ENCODE data around the gene WDR83.

WDR83 gene

GRCh38 chr19:12720296-12720695 is 53.7 kb downstream of the WDR83 start:
- TF ChIP-seq CTCF (IDR thresholded peaks at IDR 0.05): no peak

- TF ChIP-seq CTCF (IDR thresholded peaks at IDR 0.05): no peak
Observed at GRCh38 chr19:12720851-12721655, 54.4 kb downstream of the WDR83 start.

GRCh38 chr19:12721656-12722565 is 55.3 kb downstream of the WDR83 start:
- TF ChIP-seq CTCF (IDR thresholded peaks at IDR 0.05): no peak

- TF ChIP-seq CTCF (IDR thresholded peaks at IDR 0.05): no peak
Observed at GRCh38 chr19:12722566-12723380, 56.2 kb downstream of the WDR83 start.

- no peak for TF ChIP-seq CTCF (IDR thresholded peaks at IDR 0.05)
Observed at GRCh38 chr19:12723381-12723640, 56.7 kb downstream of the WDR83 start.

GRCh38 chr19:12723641-12724426 is 57.2 kb downstream of the WDR83 start, which contains the start of gene TNPO2:
TNPO2 (minus strand) TSS chr19:12723932; CDS start chr19:12720977, 2,955 bp downstream.
- TF ChIP-seq CTCF (IDR thresholded peaks at IDR 0.05): no peak

Data from LNCAP (cell line).